OCI-LY3 (cell line): ENCODE data around the gene LUC7L3.

Experiments used
- H2AFZ ChIP-seq: fragments of 200-600, 300-600 bp; shearing (Covaris generic); 2 replicates; pipeline ENCODE4 v1.6.0; 2014; ENCODE audit warnings: antibody characterized with exemption, low read depth, low read length
- H3K27ac ChIP-seq: fragments of 200-600, 300-600 bp; sonication (generic); 2 replicates; pipeline ENCODE4 v1.5.1; 2014; ENCODE audit warnings: mild to moderate bottlenecking, low read length, moderate library complexity, mixed read lengths
- H3K27me3 ChIP-seq: fragments of 200-600, 300-600 bp; sonication (generic); 2 replicates; pipeline ENCODE4 v1.6.1; 2014; ENCODE audit warnings: low read depth, low read length, mixed read lengths
- H3K36me3 ChIP-seq: fragments of 200-600, 300-600 bp; sonication (generic); replicated peaks from 2 replicates; pipeline ENCODE3; 2014; ENCODE audit warnings: low read depth, low read length, mixed read lengths
- H3K4me1 ChIP-seq: fragments of 300-600, 200-600 bp; sonication (generic); 2 replicates; pipeline ENCODE4 v1.6.1; 2014; ENCODE audit warnings: low read length, mixed read lengths
- H3K4me2 ChIP-seq: fragments of 200-600, 300-600 bp; sonication (generic); 2 replicates; pipeline ENCODE4 v1.6.1; 2014; ENCODE audit warnings: low read length, mixed read lengths
- H3K4me3 ChIP-seq: fragments of 300-600, 200-600 bp; sonication (generic); 2 replicates; pipeline ENCODE4 v1.5.1; 2014; ENCODE audit warnings: antibody characterized with exemption, mild to moderate bottlenecking, low read length, moderate library complexity
- H3K79me2 ChIP-seq: fragments of 300-600, 200-600 bp; shearing (Covaris generic); 2 replicates; pipeline ENCODE4 v1.6.1; 2014; ENCODE audit warnings: mild to moderate bottlenecking, low read length, mixed read lengths
- H3K9ac ChIP-seq: fragments of 300-600, 200-600 bp; shearing (Covaris generic); 2 replicates; pipeline ENCODE4 v1.6.0; 2014; ENCODE audit warnings: mild to moderate bottlenecking, low read length, moderate library complexity
- H3K9me3 ChIP-seq: fragments of 200-600, 300-600 bp; shearing (Covaris generic); 2 replicates; pipeline ENCODE4 v1.6.1; 2014; ENCODE audit warnings: low read length, mixed read lengths; ENCODE audit not compliant: insufficient read depth
- H4K20me1 ChIP-seq: fragments of 200-600, 300-600 bp; sonication (generic); 2 replicates; pipeline ENCODE4 v1.6.1; 2016; ENCODE audit warnings: low read length, mixed read lengths; ENCODE audit not compliant: insufficient read depth
- EZH2phosphoT487 ChIP-seq: fragments of 200-600 bp; shearing (Covaris generic); IDR thresholded peaks from 2 replicates; pipeline ENCODE4 v1.6.1; 2018; ENCODE audit warnings: antibody characterized with exemption, mixed run types, low read depth
- TF ChIP-seq, protein P1 (sequence below): fragments of 200-600, 300-600 bp; sonication (generic); IDR thresholded peaks from 2 replicates; pipeline ENCODE4 v1.5.1; 2014; ENCODE audit warnings: antibody characterized with exemption, low read length, low read depth

Gene LUC7L3

DNA sequence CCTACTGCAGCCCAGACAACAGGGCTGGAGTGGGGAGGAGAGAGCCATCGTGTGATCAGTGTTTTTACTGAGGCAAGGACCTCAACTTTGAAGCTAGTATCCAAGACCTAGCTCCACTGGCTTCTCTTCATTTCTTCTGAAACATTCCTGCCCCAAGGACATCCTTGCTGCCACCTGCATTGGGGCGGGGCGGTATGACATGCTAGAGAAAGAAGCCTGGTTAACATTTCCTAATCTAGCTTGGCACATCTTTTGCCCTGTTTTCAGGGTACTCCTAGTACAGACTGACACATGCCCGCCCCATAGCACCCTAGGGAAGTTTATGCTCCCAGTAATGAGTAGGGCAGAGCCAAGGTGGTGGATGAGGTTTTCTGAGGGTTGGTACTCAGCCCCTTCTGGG is 65.7 kb downstream of the LUC7L3 start:
- Histone ChIP-seq H3K9me3 (no peaks in the 10 kb centered on the region), H2AFZ (no peak overlapping the region), H3K27me3 (no peaks in the 10 kb centered on the region), H3K4me1 (no peaks in the 10 kb centered on the region; the same call in 1 of the 2 replicates), H3K4me2 (no peak overlapping the region), H3K9ac (no peak overlapping the region), H4K20me1 (no peaks in the 10 kb centered on the region), H3K27ac (no peak overlapping the region), H3K4me3 (no peak overlapping the region), H3K79me2 (no peaks in the 10 kb centered on the region), H3K36me3 (no peaks in the 10 kb centered on the region)
- TF ChIP-seq, protein P1, sequence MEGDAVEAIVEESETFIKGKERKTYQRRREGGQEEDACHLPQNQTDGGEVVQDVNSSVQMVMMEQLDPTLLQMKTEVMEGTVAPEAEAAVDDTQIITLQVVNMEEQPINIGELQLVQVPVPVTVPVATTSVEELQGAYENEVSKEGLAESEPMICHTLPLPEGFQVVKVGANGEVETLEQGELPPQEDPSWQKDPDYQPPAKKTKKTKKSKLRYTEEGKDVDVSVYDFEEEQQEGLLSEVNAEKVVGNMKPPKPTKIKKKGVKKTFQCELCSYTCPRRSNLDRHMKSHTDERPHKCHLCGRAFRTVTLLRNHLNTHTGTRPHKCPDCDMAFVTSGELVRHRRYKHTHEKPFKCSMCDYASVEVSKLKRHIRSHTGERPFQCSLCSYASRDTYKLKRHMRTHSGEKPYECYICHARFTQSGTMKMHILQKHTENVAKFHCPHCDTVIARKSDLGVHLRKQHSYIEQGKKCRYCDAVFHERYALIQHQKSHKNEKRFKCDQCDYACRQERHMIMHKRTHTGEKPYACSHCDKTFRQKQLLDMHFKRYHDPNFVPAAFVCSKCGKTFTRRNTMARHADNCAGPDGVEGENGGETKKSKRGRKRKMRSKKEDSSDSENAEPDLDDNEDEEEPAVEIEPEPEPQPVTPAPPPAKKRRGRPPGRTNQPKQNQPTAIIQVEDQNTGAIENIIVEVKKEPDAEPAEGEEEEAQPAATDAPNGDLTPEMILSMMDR: no peak
- no peak for TF ChIP-seq EZH2phosphoT487

DNA sequence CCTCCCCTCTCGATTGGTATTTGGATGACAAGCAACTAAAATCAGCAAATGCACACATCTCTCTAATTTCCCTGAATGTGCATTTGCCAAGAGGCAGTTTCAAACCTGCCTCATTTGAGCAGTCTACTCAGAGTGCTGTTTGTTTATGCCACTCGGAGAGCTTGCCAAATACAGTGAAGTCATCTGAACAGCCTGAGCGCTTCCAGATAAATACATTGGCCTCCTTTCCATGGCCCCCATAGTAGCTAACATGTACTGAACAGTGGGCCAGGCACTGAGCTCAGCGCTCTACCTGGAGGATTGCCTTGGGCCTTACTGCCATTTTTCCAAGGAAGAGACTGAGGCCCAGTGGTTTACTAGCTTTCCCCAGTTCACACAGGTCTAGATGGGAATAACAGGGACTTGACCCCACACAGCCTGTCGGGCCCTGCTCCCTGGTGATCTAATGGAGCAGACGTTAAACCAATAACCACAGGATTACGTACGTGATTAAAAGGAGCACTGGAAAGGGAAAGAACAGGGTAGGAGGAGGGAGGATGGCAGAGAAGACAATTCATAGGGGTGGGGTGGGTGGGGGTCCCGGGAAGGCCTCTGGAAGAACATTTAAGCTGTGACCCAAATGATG is 66.7 kb downstream of the LUC7L3 start:
- H3K4me1 ChIP-seq: no peaks in the 10 kb centered on the region; the same call in 1 of the 2 replicates
- no peaks in the 10 kb centered on the region for H3K27me3 ChIP-seq
- no peaks in the 10 kb centered on the region for H3K9me3 ChIP-seq
- H3K36me3 ChIP-seq: no peaks in the 10 kb centered on the region
- H3K4me2 ChIP-seq: no peak overlapping the region
- H3K79me2 ChIP-seq: no peaks in the 10 kb centered on the region
- no peak overlapping the region for H3K27ac ChIP-seq
- TF ChIP-seq EZH2phosphoT487: no peak
- TF ChIP-seq, protein P1: no peak
- H3K4me3 ChIP-seq: no peak overlapping the region
- no peak overlapping the region for H3K9ac ChIP-seq
- no peaks in the 10 kb centered on the region for H4K20me1 ChIP-seq
- H2AFZ ChIP-seq: no peak overlapping the region

DNA sequence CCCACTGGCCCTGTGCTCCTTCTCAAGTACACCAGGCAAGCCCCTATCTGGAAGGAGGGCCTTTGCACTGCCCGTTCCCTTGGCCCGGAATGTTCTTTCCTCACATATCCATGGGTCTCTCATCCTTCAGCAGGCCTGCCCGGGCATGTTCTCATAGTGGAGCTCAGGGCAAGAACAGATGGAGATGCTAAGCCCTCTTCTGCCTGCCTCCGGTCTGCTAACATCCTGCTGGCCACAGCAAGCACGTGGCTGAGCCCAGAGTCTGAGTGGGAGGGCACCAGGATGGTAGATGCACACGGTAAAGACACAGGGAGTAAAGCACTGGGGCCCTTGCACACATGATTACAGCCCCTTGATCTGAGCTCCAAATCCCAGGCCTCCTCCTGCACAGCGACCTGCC is 67.7 kb downstream of the LUC7L3 start:
- no peaks in the 10 kb centered on the region for H4K20me1 ChIP-seq
- H3K36me3 ChIP-seq: no peaks in the 10 kb centered on the region
- no peaks in the 10 kb centered on the region for H3K27me3 ChIP-seq
- H3K4me2 ChIP-seq: no peak overlapping the region
- no peaks in the 10 kb centered on the region for H3K79me2 ChIP-seq
- H3K9ac ChIP-seq: no peak overlapping the region
- no peak overlapping the region for H2AFZ ChIP-seq
- TF ChIP-seq, protein P1: no peak
- TF ChIP-seq EZH2phosphoT487: no peak
- no peaks in the 10 kb centered on the region; the same call in 1 of the 2 replicates for H3K4me1 ChIP-seq
- no peaks in the 10 kb centered on the region for H3K9me3 ChIP-seq
- H3K27ac ChIP-seq: no peak overlapping the region
- H3K4me3 ChIP-seq: no peak overlapping the region

DNA sequence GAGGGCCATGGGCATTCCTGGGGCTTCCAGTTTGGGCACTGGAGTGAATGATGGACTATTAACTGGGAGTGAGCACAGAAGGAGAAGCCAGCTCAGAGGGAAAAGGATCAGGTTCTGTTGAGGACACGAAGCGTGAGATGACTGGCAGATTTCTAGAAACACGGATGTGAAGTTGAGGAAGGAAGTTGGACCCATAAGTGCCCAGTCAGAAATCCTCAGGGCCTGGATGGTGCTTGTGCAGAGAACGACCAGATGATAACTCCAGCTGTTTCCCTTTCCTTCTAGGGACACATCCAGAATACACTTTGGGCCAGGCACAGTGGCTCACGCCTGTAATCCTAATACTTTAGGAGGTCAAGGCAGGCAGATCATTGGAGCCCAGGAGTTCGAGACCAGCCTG is 71.2 kb downstream of the LUC7L3 start:
- H2AFZ ChIP-seq: no peak overlapping the region
- no peaks in the 10 kb centered on the region for H3K27me3 ChIP-seq
- no peaks in the 10 kb centered on the region for H3K79me2 ChIP-seq
- no peak overlapping the region for H3K27ac ChIP-seq
- H3K9me3 ChIP-seq: no peaks in the 10 kb centered on the region
- no peak overlapping the region for H3K4me3 ChIP-seq
- H3K9ac ChIP-seq: no peak overlapping the region
- no peak overlapping the region for H3K4me2 ChIP-seq
- no peaks in the 10 kb centered on the region for H3K4me1 ChIP-seq
- no peaks in the 10 kb centered on the region for H3K36me3 ChIP-seq
- H4K20me1 ChIP-seq: no peaks in the 10 kb centered on the region
- TF ChIP-seq, protein P1: no peak
- no peak for TF ChIP-seq EZH2phosphoT487
